ENCODE results near the gene SLC37A4. TPM values are rescaled to one million over a fixed set of nuclear protein-coding genes. Genes with fewer than 3 reads are reported as not detected.
"Not testable (repeated sequence)": the region's sequence is repeated elsewhere in the genome, so short reads cannot be mapped to it uniquely, and the experiment has no call there.

The SLC37A4 gene
- total and polyA plus RNA-seq, 10 donors, result 8.2 to 26.0 (median 13.9) TPM

DNA sequence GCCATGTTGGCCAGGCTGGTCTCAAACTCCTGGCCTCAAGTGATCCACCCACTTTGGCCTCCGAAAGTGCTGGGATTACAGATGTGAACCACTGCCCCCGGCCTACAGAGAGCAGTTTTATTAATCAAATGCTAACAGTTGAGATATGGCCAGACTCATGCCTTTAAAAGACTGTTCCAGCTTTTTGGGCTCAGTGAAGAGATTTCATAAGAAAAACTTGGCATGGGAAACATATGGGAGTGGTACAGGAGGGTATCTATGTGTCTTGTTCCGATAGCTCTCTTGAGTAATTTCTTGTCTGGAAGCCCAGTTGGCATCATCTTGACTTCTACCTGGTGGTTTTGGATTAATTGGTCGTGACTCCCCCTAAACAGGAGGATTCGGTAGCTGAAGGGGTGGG is 8.2 kb upstream of the SLC37A4 start:
- H3K9me3 ChIP-seq, result no peaks in the 10 kb centered on the region
- H3K4me1 ChIP-seq, result peaks cover 0 to 8% (median 0%) of the 10 kb centered on the region in 6 donors
- WGBS, 5 donors, result 87 to 93% (median 92%) methylated on average over 5 of the region's 5 CpGs
- H3K36me3 ChIP-seq, result no peaks in the 10 kb centered on the region
- DNase-seq, result peak; percentile 13
- H3K4me3 ChIP-seq, result no peak overlapping the region
- H3K27ac ChIP-seq, result no peak overlapping the region
- no peaks in the 10 kb centered on the region for H3K27me3 ChIP-seq (replicated peaks in 1 of 7)
- intact Hi-C loops (cut with DNase I; ENCODE audit: low total_unique reads), result no loop called here
- TF ChIP-seq POLR2AphosphoS5 (IDR thresholded peaks at IDR 0.05), result no peak
- TF ChIP-seq, protein P1, sequence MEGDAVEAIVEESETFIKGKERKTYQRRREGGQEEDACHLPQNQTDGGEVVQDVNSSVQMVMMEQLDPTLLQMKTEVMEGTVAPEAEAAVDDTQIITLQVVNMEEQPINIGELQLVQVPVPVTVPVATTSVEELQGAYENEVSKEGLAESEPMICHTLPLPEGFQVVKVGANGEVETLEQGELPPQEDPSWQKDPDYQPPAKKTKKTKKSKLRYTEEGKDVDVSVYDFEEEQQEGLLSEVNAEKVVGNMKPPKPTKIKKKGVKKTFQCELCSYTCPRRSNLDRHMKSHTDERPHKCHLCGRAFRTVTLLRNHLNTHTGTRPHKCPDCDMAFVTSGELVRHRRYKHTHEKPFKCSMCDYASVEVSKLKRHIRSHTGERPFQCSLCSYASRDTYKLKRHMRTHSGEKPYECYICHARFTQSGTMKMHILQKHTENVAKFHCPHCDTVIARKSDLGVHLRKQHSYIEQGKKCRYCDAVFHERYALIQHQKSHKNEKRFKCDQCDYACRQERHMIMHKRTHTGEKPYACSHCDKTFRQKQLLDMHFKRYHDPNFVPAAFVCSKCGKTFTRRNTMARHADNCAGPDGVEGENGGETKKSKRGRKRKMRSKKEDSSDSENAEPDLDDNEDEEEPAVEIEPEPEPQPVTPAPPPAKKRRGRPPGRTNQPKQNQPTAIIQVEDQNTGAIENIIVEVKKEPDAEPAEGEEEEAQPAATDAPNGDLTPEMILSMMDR (IDR thresholded peaks at IDR 0.05 in 8 of 11, conservative IDR thresholded peaks at IDR 0.05 in 3 of 11), result no peak
- TF ChIP-seq POLR2A (IDR thresholded peaks at IDR 0.05), result no peak

DNA sequence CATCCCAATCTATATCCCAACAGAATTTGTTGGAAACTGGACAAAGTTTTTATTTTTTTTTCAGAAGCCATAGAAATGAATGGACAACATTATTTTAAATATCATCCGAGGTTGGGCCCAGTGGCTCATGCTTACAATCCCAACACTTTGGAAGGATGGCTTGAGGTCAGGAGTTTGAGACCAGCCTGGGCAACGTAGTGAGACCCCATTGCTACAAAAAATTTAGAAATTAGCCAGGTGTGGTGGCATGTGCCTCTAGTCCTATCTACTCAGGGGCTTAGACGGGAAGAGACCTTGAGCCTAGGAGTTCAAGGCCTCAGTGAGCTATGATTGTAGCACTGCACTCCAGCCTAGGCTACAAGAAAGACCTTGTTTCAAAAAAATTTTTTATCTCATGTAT is 4.1 kb upstream of the SLC37A4 start:
- TF ChIP-seq, protein P1 (IDR thresholded peaks at IDR 0.05 in 8 of 11, conservative IDR thresholded peaks at IDR 0.05 in 3 of 11), result no peak
- TF ChIP-seq POLR2AphosphoS5 (IDR thresholded peaks at IDR 0.05) (no peak), POLR2A (IDR thresholded peaks at IDR 0.05) (no peak)
- H3K4me1 ChIP-seq, result peaks cover 4 to 19% (median 11%) of the 10 kb centered on the region in 6 donors
- intact Hi-C loops (cut with DNase I; ENCODE audit: low total_unique reads), result no loop called here
- no peak overlapping the region for H3K27ac ChIP-seq
- 69 to 87% (median 81%) methylated on average over 3 of the region's 3 CpGs for WGBS, 5 donors
- H3K36me3 ChIP-seq, result no peaks in the 10 kb centered on the region
- H3K4me3 ChIP-seq, result no peak overlapping the region
- no peak for DNase-seq
- H3K27me3 ChIP-seq (replicated peaks in 1 of 7), result no peaks in the 10 kb centered on the region
- H3K9me3 ChIP-seq, result no peaks in the 10 kb centered on the region

DNA sequence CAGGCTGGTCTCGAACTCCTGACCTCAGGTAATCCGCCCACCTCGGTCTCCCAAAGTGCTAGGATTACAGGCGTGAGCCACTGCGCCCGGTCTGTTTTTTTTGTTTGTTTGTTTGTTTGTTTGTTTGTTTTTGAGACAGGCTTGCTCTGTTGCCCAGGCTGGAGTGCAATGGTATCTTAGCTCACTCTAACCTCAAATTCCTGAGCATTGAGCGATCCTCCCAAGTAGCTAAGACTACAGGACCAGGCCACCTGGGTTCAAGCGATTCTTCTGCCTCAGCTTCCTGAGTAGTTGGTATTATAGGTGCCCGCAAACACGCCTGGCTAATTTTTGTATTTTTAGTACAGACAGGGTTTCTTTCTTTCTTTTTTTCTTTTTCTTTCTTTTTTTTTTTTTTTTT is 2.7 kb upstream of the SLC37A4 start:
- H3K9me3 ChIP-seq; H3K27me3 ChIP-seq (replicated peaks in 1 of 7); H3K27ac ChIP-seq; H3K36me3 ChIP-seq; DNase-seq; H3K4me3 ChIP-seq; intact Hi-C loops (cut with DNase I; ENCODE audit: low total_unique reads): not testable (repeated sequence)
- peaks cover 9 to 28% (median 23%) of the 10 kb centered on the region in 6 donors for H3K4me1 ChIP-seq
- WGBS, 5 donors, result 83 to 93% (median 89%) methylated on average over 10 of the region's 10 CpGs

DNA sequence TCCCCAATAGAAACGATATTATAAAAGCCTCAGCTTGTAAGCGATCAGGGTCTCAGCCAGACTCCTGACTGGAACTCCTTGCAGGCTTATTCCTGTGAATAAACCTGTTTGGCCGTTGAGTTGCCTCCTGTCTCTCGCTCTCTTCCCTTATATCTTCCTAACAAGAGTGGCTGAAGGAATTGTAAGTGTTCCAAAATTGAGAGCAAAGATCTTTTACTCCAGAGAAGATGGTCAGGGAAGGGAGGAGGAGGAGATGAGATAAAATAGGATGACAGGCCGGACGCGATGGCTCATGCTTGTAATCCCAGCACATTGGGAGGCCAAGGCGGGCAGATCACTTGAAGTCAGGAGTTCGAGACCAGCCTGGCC is 1.2 kb upstream of the SLC37A4 start:
- intact Hi-C loops (cut with DNase I; ENCODE audit: low total_unique reads), result no loop called here
- no peaks in the 10 kb centered on the region for H3K27me3 ChIP-seq (replicated peaks in 1 of 7)
- peaks cover 0 to 17% (median 0%) of the 10 kb centered on the region in 6 donors for H3K36me3 ChIP-seq
- H3K9me3 ChIP-seq, result no peaks in the 10 kb centered on the region
- H3K4me1 ChIP-seq, result peaks cover 9 to 35% (median 26%) of the 10 kb centered on the region in 6 donors
- 79 to 90% (median 89%) methylated on average over 9 of the region's 9 CpGs for WGBS, 5 donors
- H3K4me3 ChIP-seq, result no peak overlapping the region
- TF ChIP-seq POLR2AphosphoS5 (IDR thresholded peaks at IDR 0.05), result no peak
- no peak for TF ChIP-seq POLR2A (IDR thresholded peaks at IDR 0.05)
- TF ChIP-seq, protein P1 (IDR thresholded peaks at IDR 0.05 in 8 of 11, conservative IDR thresholded peaks at IDR 0.05 in 3 of 11), result no peak
- H3K27ac ChIP-seq, result no peak overlapping the region
- peak; percentile 9 for DNase-seq

- Histone ChIP-seq H3K4me3 (peak overlapping the region; percentile 63 to 83 (median 72)), H3K4me1 (peaks cover 9 to 47% (median 33%) of the 10 kb centered on the region in 6 donors), H3K27me3 (replicated peaks in 1 of 7) (no peaks in the 10 kb centered on the region), H3K36me3 (peaks cover 0 to 36% (median 10%) of the 10 kb centered on the region in 6 donors), H3K27ac (peak overlapping the region; percentile 64 to 87 (median 76)), H3K9me3 (no peaks in the 10 kb centered on the region)
- 3 to 12% (median 7%) methylated on average over 4 to 13 of the region's 13 CpGs for WGBS, 5 donors
- intact Hi-C loops (cut with DNase I; ENCODE audit: low total_unique reads), result no loop called here
- TF ChIP-seq POLR2AphosphoS5 (IDR thresholded peaks at IDR 0.05) (no peak), POLR2A (IDR thresholded peaks at IDR 0.05) (no peak)
- no peak for DNase-seq
Observed at GRCh38 chr11:119030029-119030328, 698 bp downstream of the SLC37A4 start.
